PC-9 (cell line): ENCODE data around the gene DHRS13. TPM values are rescaled to one million over a fixed set of nuclear protein-coding genes. Genes with fewer than 3 reads are reported as not detected.

Experiments used
- BruUV-seq: library from RNA; stranded (reverse); fragments of 400-500 nt; replicated peaks from 2 replicates; lab custom pipeline; 2021; lab: Mats Ljungman, UMichigan
- CTCF ChIA-PET: fragments of 300-600 bp; sonication (Branson Sonifier 250); formaldehyde crosslinking; loops from one replicate; lab custom pipeline; 2022; ENCODE audit warnings: antibody characterized with exemption; lab: Charles Lee
- POLR2A ChIA-PET: fragments of 300-600 bp; sonication (Branson Sonifier 250); formaldehyde crosslinking; loops from one replicate; lab custom pipeline; 2022; ENCODE audit warnings: antibody characterized with exemption; ENCODE audit not compliant: unreplicated experiment; lab: Charles Lee
- DNase-seq, 2 experiments: peaks; one replicate each; pipeline versions ENCODE4 v3.0.0 to v3.0.0-alpha.2; 2015 to 2022; ENCODE audit warnings: mixed read lengths in 1 of 2
- H2AFZ ChIP-seq: fragments of 200-600 bp; sonication (generic); 2 replicates; pipeline ENCODE4 v1.8.1; 2017; ENCODE audit warnings: antibody characterized with exemption
- H3F3A ChIP-seq: fragments of 200-600 bp; sonication (generic); 2 replicates; pipeline ENCODE4 v1.8.1; 2017; ENCODE audit warnings: antibody characterized with exemption, mild to moderate bottlenecking, low read depth; ENCODE audit not compliant: insufficient read depth
- H3K27ac ChIP-seq: fragments of 200-600 bp; sonication (generic); 2 replicates; pipeline ENCODE4 v1.6.1; 2016; ENCODE audit warnings: mixed run types
- H3K27me3 ChIP-seq: fragments of 200-600 bp; sonication (generic); 2 replicates; pipeline ENCODE4 v1.6.1; 2016; ENCODE audit warnings: low read depth, mixed run types; ENCODE audit not compliant: insufficient read depth
- H3K36me3 ChIP-seq: fragments of 200-600 bp; sonication (generic); 2 replicates; pipeline ENCODE4 v1.6.1; 2016; ENCODE audit warnings: low read depth, mixed run types
- H3K4me1 ChIP-seq: fragments of 200-600 bp; sonication (generic); replicated peaks from 2 replicates; pipeline ENCODE4 v1.6.1; 2016; ENCODE audit warnings: mixed run types; ENCODE audit not compliant: insufficient read depth
- H3K4me2 ChIP-seq: fragments of 200-600 bp; sonication (generic); 2 replicates; pipeline ENCODE4 v1.6.1; 2017; ENCODE audit warnings: mixed run types
- H3K4me3 ChIP-seq: fragments of 200-600 bp; sonication (generic); 2 replicates; pipeline ENCODE4 v1.6.1; 2016; ENCODE audit warnings: mixed run types
- H3K79me2 ChIP-seq: fragments of 200-600 bp; sonication (generic); 2 replicates; pipeline ENCODE4 v1.6.1; 2017; ENCODE audit warnings: low read depth, mixed run types
- H3K9me2 ChIP-seq: fragments of 200-600 bp; sonication (generic); 2 replicates; pipeline ENCODE4 v1.8.1; 2017; ENCODE audit warnings: mild to moderate bottlenecking; ENCODE audit not compliant: insufficient read depth
- H3K9me3 ChIP-seq: fragments of 200-600 bp; sonication (generic); 2 replicates; pipeline ENCODE4 v1.8.1; 2016; ENCODE audit warnings: low read depth; ENCODE audit not compliant: insufficient read depth
- H4K20me1 ChIP-seq: fragments of 200-600 bp; sonication (generic); 2 replicates; pipeline ENCODE4 v1.8.1; 2017; ENCODE audit not compliant: insufficient read depth
- CTCF ChIP-seq: fragments of 200-600 bp; sonication (generic); conservative IDR thresholded peaks from 2 replicates; pipeline ENCODE4 v1.6.1; 2017; ENCODE audit warnings: mixed run types, antibody characterized with exemption, mild to moderate bottlenecking, moderate library complexity
- EZH2 ChIP-seq: fragments of 200-600 bp; sonication (generic); IDR thresholded peaks from 2 replicates; pipeline ENCODE4 v1.8.0; 2017; ENCODE audit warnings: antibody characterized with exemption, low read depth
- intact Hi-C: fragments of 100-400 bp; cut with micrococcal nuclease; formaldehyde crosslinking; loops from one replicate; pipeline ENCODE4 v1.10.0; 2022; ENCODE audit not compliant: unreplicated experiment
- total RNA-seq: library from RNA; stranded (reverse); gene quantifications from 2 replicates; pipeline ENCODE4 v1.2.3, GENCODE V29; 2021

DHRS13 gene
- total RNA-seq, 1 experiment from 2014 or later, result 15.8 TPM

GRCh38 chr17:28950017-28950751, 47.3 kb upstream of the DHRS13 start:
- peak overlapping the region; percentile 97 for H3K4me3 ChIP-seq
- H3F3A ChIP-seq, result peaks cover 39% of the 10 kb centered on the region
- H3K4me1 ChIP-seq, result peaks cover 27% of the 10 kb centered on the region
- H3K27ac ChIP-seq, result peak overlapping the region; percentile 31
- H3K9me3 ChIP-seq, result no peaks in the 10 kb centered on the region
- BruUV-seq, result TSS peak; percentile 18
- H3K79me2 ChIP-seq, result peaks cover 61% of the 10 kb centered on the region
- H3K4me2 ChIP-seq, result peak overlapping the region; percentile 99
- TF ChIP-seq CTCF (no peak), EZH2 (no peak)
- H3K9me2 ChIP-seq, result no peaks in the 10 kb centered on the region
- ChIA-PET CTCF (interaction anchor here (1.0 kb wide), 1 partner anchor 207 kb away, joined by 3 read pairs; no protein-coding TSS in a partner anchor), POLR2A (interaction anchor here (0.7 kb wide), 1 partner anchor 204 kb away, joined by 3 read pairs; no protein-coding TSS in a partner anchor)
- H4K20me1 ChIP-seq, result peaks cover 36% of the 10 kb centered on the region
- H3K36me3 ChIP-seq, result peaks cover 32% of the 10 kb centered on the region
- peak in 1 of 2 experiments; percentile 19 for DNase-seq
- intact Hi-C loops, result loop anchor here (2.0 to 5.0 kb wide), 4 partner anchors 157 to 617 kb away; partner anchors contain the start of genes ABHD15, RPL23A and TP53I13
- no peaks in the 10 kb centered on the region for H3K27me3 ChIP-seq
- H2AFZ ChIP-seq, result peak overlapping the region; percentile 7; the same call in 1 of the 2 replicates

DNA sequence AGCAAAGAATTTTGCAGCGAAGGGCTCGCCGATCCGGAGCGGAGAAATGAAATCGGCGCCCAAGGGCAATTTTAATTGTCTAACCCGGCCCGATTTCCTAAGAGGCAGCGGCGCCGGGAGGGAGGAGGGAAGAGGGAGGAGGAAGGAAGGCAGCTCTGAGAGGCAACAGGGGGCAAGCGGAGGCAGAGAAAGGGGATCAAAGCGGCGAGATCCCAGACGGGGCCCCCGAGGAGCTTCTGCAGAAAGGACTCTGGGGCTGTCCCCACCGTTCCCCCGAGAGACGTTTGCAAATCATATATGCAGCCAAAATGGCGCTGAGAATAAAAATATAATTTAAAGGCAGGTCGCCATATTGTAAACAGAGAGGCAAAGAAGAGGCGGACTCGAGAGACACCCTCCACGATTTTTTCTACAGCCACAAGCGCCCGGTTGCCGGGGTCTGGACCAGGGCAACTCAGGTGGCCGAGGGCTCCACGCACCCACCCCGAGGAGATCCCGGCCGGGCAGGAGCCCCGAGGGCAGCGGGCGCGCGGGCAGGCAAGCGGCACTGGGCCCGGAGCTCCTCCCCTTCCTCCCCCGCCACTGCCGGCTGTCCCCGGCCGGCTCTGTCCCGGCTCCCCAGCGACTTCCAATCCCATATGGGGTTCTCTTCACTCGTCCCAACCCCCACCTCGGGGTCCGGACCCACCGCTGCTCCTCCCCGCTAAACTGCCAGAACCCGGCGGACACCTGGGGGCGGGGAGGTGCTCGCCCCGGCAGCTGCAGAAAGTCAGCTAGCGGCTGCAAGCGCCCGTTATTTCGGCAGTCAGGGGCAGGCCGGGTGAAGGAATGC, 46.5 kb upstream of the DHRS13 start:
- ChIA-PET POLR2A (interaction anchor here (0.6 to 0.7 kb wide), 2 partner anchors 188 to 203 kb away, joined by 3 read pairs; no protein-coding TSS in a partner anchor), CTCF (interaction anchor here (1.0 kb wide), 1 partner anchor 206 kb away, joined by 3 read pairs; no protein-coding TSS in a partner anchor)
- Histone ChIP-seq H3K27ac (peak overlapping the region; percentile 59), H3K4me3 (peak overlapping the region; percentile 97), H3F3A (peaks cover 39% of the 10 kb centered on the region), H3K4me1 (peaks cover 27% of the 10 kb centered on the region), H3K9me3 (no peaks in the 10 kb centered on the region), H3K79me2 (peaks cover 69% of the 10 kb centered on the region), H3K4me2 (peak overlapping the region; percentile 99), H3K27me3 (no peaks in the 10 kb centered on the region), H2AFZ (peak overlapping the region; percentile 81), H4K20me1 (peaks cover 44% of the 10 kb centered on the region), H3K36me3 (peaks cover 32% of the 10 kb centered on the region), H3K9me2 (no peaks in the 10 kb centered on the region)
- intact Hi-C loops, result loop anchor here (1.0 to 5.0 kb wide), 5 partner anchors 158 to 618 kb away; partner anchors contain the start of genes ABHD15, RPL23A and TP53I13
- no TSS peak for BruUV-seq
- TF ChIP-seq EZH2 (no peak), CTCF (no peak)
- peak; percentile 50 to 57 for DNase-seq

DNA sequence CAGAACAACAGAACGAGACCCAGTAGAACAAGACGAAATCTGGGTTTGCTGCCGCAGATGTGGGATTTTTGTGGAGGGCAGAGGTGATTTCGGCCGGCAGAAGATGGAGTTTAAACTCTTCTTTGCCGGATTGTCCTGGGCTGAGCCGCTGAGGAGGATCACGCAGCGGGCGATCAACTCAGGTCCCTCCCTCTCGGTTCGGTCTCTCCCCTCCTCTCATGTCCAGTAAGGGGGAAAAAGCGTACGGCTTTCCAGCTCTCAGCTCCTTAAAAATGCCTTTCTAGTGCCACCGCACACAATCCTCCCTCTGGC, 46.0 kb upstream of the DHRS13 start:
- no peaks in the 10 kb centered on the region for H3K9me2 ChIP-seq
- H3F3A ChIP-seq, result peaks cover 39% of the 10 kb centered on the region
- H3K36me3 ChIP-seq, result peaks cover 37% of the 10 kb centered on the region
- CTCF ChIA-PET, result no interaction called here
- TF ChIP-seq EZH2 (no peak), CTCF (no peak)
- peak overlapping the region; percentile 81 for H2AFZ ChIP-seq
- peak overlapping the region; percentile 99 for H3K4me2 ChIP-seq
- peaks cover 27% of the 10 kb centered on the region for H3K4me1 ChIP-seq
- peak overlapping the region; percentile 97 for H3K4me3 ChIP-seq
- TSS peak; percentile 17 for BruUV-seq
- H3K9me3 ChIP-seq, result no peaks in the 10 kb centered on the region
- H3K27ac ChIP-seq, result peak overlapping the region; percentile 59
- intact Hi-C loops, result loop anchor here (1.0 kb wide), 1 partner anchor 225 kb away; no protein-coding TSS in a partner anchor
- peaks cover 75% of the 10 kb centered on the region for H3K79me2 ChIP-seq
- POLR2A ChIA-PET, result no interaction called here
- no peak for DNase-seq
- H4K20me1 ChIP-seq, result peaks cover 49% of the 10 kb centered on the region
- H3K27me3 ChIP-seq, result no peaks in the 10 kb centered on the region
